Hypothalamus (tissue), 51 donors: ENCODE data around the gene HBZ.
"Not testable (repeated sequence)": the region's sequence is repeated elsewhere in the genome, so short reads cannot be mapped to it uniquely, and the experiment has no call there.

Experiments
- DNase-seq, 51 donors: peaks; one replicate each; lab custom pipeline; 2025; lab: John Stamatoyannopoulos, UW

HBZ gene

DNA sequence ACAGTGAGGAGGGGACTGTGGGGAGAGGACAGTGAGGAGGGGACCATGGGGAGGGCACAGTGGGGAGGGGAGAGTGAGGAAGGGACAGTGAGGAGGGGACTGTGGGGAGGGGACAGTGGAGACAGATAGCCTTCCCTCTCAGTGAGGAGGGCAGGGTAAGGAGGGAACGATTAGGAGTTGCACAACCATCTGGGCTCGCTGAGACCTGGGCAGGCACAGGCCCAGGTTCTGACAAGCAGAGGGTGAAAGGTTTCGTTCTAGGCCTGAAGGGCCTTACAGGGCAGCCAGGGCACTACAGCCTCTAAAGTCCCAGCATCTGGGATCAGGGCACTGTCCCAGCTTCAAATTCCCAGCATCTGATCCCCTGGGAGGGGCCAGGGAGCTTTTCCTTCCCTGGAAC is 11.3 kb downstream of the HBZ start:
- DNase-seq = not testable (repeated sequence)

- DNase-seq = not testable (repeated sequence)
These were observed 11.8 kb downstream of the HBZ start for GRCh38 chr16:164134-164823.

- no peak for DNase-seq
These were observed 12.5 kb downstream of the HBZ start for GRCh38 chr16:164827-165538.

DNA sequence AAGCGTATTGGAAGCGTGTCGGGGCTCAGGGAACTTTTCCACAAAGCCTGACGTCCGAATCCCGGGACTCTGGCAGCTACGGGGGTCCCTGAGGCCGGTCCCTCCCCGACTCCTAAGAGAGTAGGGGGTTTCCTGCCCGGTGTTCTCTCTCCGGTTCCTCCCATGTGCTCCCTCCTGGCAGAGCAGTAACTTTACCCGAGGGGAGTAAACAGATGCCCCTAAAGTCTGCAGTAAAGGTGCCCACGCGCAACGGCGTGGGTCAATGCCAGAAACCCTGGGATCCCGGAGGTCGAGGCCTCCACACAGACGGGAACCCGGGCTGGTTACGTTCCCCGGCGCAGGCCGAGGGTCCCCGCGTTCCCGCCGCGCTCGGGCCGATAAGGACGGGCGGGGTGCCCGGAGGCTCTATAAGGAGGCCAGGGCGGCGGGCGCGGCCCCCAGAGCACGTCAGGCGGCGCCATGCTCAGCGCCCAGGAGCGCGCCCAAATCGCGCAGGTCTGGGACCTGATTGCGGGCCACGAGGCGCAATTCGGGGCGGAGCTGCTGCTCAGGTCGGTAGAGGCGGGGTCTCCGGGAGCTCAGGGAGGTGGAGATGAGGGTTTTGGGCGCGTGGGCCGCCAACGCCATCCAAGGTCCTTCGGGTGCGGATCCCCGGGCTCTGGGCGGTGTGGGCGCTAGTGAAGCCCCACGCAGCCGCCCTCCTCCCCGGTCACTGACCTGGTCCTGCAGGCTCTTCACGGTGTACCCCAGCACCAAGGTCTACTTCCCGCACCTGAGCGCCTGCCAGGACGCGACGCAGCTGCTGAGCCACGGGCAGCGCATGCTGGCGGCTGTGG is 13.3 kb downstream of the HBZ start, which contains the start of gene HBM:
HBM (plus strand) TSS at position 440 of the 836 bp plus-strand sequence; CDS start at position 460, 20 bp downstream.
- no peak for DNase-seq

DNA sequence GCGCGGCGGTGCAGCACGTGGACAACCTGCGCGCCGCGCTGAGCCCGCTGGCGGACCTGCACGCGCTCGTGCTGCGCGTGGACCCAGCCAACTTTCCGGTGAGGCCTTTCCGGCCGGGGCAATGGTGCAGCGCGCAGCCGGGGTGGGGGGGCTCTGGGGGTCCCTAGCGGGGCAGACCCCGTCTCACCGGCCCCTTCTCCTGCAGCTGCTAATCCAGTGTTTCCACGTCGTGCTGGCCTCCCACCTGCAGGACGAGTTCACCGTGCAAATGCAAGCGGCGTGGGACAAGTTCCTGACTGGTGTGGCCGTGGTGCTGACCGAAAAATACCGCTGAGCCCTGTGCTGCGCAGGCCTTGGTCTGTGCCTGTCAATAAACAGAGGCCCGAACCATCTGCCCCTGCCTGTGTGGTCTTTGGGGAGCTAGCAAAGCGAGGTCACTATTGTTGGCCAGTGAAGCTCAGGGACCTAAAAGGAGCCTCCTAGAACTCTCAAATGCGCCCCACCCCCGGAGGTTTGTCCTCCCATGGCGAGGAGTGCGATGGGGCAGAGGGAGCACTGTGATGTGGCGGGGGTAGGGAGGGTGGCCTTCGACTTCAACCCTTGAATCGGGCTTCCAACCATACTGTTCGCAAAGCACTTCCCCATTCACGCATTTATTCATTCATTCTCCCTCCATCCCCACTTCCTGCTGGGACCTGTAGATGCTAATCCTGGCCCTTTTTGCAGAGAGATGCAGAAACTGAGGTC is 14.1 kb downstream of the HBZ start:
- DNase-seq = no peak

- no peak for DNase-seq
These were observed 14.8 kb downstream of the HBZ start for GRCh38 chr16:167122-167690.

GRCh38 chr16:168424-168823 is 16.0 kb downstream of the HBZ start:
- no peak for DNase-seq

- DNase-seq = no peak
These were observed 16.6 kb downstream of the HBZ start for GRCh38 chr16:169014-169413.

- not testable (repeated sequence) for DNase-seq
These were observed 17.7 kb downstream of the HBZ start for GRCh38 chr16:170088-170507.

GRCh38 chr16:170788-171187 is 18.3 kb downstream of the HBZ start:
- no peak for DNase-seq

- DNase-seq = not testable (repeated sequence)
These were observed 20.0 kb downstream of the HBZ start, which contains the start of gene HBA2 for GRCh38 chr16:172374-172941. HBA2 (plus strand) TSS chr16:172876; CDS start chr16:172913, 37 bp downstream.

DNA sequence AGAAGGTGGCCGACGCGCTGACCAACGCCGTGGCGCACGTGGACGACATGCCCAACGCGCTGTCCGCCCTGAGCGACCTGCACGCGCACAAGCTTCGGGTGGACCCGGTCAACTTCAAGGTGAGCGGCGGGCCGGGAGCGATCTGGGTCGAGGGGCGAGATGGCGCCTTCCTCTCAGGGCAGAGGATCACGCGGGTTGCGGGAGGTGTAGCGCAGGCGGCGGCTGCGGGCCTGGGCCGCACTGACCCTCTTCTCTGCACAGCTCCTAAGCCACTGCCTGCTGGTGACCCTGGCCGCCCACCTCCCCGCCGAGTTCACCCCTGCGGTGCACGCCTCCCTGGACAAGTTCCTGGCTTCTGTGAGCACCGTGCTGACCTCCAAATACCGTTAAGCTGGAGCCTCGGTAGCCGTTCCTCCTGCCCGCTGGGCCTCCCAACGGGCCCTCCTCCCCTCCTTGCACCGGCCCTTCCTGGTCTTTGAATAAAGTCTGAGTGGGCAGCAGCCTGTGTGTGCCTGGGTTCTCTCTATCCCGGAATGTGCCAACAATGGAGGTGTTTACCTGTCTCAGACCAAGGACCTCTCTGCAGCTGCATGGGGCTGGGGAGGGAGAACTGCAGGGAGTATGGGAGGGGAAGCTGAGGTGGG is 20.9 kb downstream of the HBZ start:
- not testable (repeated sequence) for DNase-seq

GRCh38 chr16:173928-174769 is 21.7 kb downstream of the HBZ start:
- DNase-seq = not testable (repeated sequence)

GRCh38 chr16:175011-175949 is 22.8 kb downstream of the HBZ start:
- DNase-seq = no peak

- not testable (repeated sequence) for DNase-seq
These were observed 23.6 kb downstream of the HBZ start for GRCh38 chr16:176006-176405.

- DNase-seq = not testable (repeated sequence)
These were observed 24.3 kb downstream of the HBZ start, which contains the start of gene HBA1 for GRCh38 chr16:176477-177382. HBA1 (plus strand) TSS chr16:176680; CDS start chr16:176717, 37 bp downstream.
